ENCODE measurements around the gene HTRA1.
A peak's percentile ranks its signal among the peaks of the same experiment; 100 is the strongest.

The HTRA1 gene

GRCh38 chr10:122497241-122497640, 35.9 kb downstream of the HTRA1 start:
- DNase-seq: no peak

- no peak for DNase-seq
Measured at GRCh38 chr10:122498521-122498920, 37.2 kb downstream of the HTRA1 start.

DNA sequence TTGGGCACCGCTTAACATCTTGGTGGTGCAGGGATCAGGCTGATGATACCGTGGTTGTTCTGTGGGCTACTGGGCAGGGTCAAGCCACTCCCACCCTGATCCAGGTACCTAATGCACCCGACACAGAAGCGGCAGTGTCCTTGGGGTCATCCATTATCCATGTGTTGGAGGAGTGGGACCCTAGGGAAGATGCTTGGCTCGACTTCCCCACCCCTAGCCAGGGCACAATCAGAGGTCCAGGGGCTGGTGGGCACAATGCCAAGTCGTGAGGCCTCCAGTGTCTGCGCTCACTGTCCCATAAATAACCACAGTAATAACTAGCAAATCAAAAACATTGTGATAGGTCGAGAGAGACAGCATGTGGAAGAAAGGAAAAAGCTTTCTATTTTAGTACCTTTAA, 37.7 kb downstream of the HTRA1 start:
- DNase-seq: no peak

GRCh38 chr10:122499491-122499941, 38.2 kb downstream of the HTRA1 start:
- DNase-seq: no peak

GRCh38 chr10:122500194-122500593, 38.8 kb downstream of the HTRA1 start:
- no peak for DNase-seq

DNA sequence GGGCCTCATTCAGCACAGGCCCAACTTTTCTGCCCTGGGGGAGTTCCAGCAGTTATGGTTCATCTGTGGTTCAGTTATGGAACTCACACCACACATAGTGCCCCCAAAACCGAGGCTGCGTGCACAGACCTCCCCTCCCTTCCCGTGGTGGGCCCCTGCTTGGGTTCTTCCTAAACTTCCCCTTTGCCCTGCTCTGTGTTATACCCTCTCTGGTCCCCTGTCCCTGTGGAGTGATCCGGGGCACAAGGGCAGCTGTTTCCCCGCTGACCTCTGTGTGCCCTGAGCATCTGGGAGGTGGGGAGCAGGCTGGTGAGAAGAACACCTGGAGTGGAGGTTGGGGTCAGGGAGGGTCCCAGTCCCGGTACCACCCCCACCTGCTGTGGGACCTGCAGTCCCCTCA, 39.4 kb downstream of the HTRA1 start:
- DNase-seq: no peak

DNA sequence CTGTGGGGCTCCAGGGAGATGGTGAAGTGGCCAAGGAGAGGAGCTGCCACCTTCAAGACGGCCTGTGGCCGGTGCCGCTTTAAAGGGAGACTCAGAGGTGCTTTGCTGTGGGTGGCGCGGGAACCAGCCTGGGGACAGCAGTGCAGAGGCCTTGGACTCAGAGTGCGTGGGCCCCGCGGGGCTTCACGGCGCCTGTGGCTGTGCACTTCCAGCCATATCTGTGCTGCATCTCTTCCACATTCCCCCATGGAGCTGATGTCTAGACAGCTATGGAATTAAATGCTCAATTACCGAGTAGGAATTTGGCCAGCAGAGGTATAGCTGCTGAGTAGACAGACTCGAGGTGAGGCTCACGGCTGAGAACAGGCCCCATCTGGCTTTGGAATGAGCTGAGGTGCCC, 41.7 kb downstream of the HTRA1 start:
- no peak for DNase-seq

DNA sequence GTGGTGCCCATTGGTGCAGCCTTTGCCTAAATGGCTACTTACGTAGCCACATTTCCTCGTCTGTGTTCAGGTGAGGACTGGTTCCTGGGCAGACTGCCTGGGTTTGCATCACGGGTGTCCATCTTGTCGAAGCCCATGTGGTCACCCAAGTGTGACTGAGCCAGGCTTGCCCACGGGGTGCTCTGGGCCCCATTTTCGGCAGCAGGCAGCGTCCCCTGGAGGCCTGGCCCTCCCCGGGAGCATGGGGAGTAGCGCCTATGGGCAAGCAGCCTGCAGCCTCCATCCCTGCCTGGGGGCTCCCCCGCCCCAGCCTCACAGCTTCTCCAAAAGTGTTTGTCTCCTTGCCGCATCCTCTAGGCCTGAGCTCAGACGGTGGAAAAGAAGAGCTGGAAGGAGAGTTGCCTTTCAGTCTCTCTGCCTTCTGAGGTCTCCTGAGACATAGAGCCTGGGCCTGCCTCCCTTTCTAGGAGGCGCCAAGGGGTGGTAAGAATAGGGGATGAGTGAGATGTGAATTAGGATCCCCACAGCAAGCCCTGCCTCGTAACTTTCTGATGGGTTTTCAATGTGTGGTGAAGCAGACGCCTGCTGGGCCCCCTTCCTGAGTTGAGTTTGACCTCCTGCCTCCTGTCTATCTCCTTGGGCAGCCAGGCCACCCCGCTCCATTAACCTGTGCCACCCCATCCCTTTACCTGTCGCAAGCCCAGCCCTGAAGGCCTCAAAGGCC, 42.7 kb downstream of the HTRA1 start:
- DNase-seq: no peak

GRCh38 chr10:122504610-122504950, 43.2 kb downstream of the HTRA1 start:
- no peak for DNase-seq

- no peak for DNase-seq
Measured at GRCh38 chr10:122505011-122505410, 43.7 kb downstream of the HTRA1 start.

GRCh38 chr10:122505885-122506645, 44.7 kb downstream of the HTRA1 start:
- DNase-seq: no peak

DNA sequence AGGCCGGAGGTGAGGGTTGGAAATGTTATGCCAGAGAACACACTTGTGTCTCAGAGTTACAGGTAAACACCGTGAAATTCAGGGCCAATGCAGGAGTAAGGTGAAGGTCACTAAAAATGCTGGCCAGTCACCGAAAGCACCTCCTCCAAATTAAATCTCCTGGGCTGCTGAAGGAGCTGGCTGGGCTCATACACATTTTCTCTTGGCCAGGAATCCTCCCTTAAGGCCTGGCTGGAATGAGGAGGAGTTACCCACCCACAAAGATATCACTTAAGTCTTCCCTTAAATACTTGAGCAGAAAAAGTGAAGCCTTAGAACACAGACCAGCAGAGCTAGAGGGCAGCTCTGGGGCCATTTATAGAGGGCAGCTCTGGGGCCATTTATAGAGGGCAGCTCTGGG, 46.3 kb downstream of the HTRA1 start:
- DNase-seq: no peak

DNA sequence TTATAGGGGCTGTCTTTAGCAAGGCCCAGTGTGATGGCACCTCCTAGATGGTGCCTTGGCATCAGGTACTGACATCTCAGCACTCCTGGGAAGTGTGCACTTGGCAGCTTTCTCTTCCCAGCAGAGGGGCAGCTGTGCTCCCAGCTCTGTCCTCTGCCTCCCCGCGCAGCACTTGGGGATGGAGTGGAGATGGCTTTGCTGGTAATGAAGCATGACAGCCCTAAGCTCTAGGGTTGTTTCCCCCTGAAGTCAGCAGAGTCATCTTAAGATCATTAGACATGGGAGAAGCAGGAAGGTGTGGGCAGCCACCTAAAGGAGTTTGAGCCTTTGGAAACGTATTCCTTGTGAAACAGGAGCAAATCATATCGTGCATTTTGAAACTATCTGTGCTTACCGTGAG, 46.7 kb downstream of the HTRA1 start:
- DNase-seq: no peak

GRCh38 chr10:122509323-122509722, 48.0 kb downstream of the HTRA1 start:
- no peak for DNase-seq

GRCh38 chr10:122510326-122510725, 49.0 kb downstream of the HTRA1 start:
- no peak for DNase-seq

- no peak for DNase-seq
Measured at GRCh38 chr10:122510736-122511135, 49.4 kb downstream of the HTRA1 start.

GRCh38 chr10:122513053-122513452, 51.7 kb downstream of the HTRA1 start:
- no peak for DNase-seq

- DNase-seq: no peak
Measured at GRCh38 chr10:122514045-122514840, 52.9 kb downstream of the HTRA1 start.

GRCh38 chr10:122515022-122515424, 53.7 kb downstream of the HTRA1 start:
- no peak for DNase-seq

DNA sequence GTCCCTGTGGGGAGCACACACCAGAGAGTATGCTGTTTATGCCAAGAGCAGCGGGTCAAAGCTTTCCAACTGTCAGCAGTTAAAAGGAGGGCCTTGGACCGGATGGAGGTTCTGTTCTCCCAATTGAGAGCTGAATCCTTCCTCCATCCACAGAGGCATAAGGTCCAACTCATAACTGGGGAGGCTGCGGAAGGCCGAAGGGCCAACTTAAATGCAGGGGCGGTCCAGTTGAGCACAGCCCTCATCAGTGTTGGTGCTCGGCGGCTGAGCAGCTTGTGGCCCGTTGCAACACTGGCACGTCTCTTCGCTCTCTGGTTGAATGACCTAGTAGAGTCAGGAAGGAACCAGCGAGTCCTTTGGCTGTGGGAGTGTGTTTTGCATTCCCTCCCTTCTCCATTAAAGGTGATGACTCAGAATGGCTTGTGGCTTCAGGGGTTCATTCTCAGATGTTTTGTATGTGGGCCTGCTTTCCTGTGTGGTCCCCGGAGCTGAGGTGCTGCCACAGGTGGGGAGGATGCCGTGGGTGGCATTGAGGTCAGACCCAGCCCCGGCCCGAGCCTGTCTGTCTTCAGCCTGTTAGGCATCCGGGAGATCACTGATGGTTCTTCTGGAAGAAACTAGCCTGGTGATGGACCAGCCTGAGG, 54.4 kb downstream of the HTRA1 start:
- peak; percentile 64 to 65 for DNase-seq

GRCh38 chr10:122516734-122517133, 55.4 kb downstream of the HTRA1 start:
- no peak for DNase-seq

- DNase-seq: no peak
Measured at GRCh38 chr10:122519144-122519543, 57.8 kb downstream of the HTRA1 start.

- DNase-seq: no peak
Measured at GRCh38 chr10:122519873-122520272, 58.5 kb downstream of the HTRA1 start.
